DMS79 (cell line): ENCODE data around the gene NUP98.
"Not testable (repeated sequence)": the region's sequence is repeated elsewhere in the genome, so short reads cannot be mapped to it uniquely, and the experiment has no call there.

Experiments
- DNase-seq: peaks from one replicate; lab custom pipeline; 2025; lab: John Stamatoyannopoulos, UW

The NUP98 gene

GRCh38 chr11:3669742-3670183, 127.6 kb downstream of the NUP98 start:
- DNase-seq = no peak

DNA sequence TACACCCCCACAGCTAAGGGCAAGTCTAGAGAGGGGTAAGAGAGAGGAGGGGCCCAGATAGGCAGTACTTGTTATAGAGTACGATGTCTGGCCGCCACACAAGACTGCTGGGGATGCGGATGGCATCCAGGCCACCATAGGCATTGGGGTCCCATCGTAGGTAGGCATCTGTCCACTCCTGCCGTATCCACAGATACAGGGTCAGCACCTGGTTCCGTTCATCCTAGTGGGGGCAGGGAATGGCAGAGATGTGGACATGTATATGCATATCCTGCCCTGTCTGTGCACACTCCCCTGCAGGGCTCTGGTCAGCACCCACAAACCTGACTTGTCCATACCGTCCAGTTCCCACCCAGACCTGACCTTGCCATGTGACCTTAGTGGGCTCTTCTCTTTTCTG, 128.2 kb downstream of the NUP98 start:
- no peak for DNase-seq

DNA sequence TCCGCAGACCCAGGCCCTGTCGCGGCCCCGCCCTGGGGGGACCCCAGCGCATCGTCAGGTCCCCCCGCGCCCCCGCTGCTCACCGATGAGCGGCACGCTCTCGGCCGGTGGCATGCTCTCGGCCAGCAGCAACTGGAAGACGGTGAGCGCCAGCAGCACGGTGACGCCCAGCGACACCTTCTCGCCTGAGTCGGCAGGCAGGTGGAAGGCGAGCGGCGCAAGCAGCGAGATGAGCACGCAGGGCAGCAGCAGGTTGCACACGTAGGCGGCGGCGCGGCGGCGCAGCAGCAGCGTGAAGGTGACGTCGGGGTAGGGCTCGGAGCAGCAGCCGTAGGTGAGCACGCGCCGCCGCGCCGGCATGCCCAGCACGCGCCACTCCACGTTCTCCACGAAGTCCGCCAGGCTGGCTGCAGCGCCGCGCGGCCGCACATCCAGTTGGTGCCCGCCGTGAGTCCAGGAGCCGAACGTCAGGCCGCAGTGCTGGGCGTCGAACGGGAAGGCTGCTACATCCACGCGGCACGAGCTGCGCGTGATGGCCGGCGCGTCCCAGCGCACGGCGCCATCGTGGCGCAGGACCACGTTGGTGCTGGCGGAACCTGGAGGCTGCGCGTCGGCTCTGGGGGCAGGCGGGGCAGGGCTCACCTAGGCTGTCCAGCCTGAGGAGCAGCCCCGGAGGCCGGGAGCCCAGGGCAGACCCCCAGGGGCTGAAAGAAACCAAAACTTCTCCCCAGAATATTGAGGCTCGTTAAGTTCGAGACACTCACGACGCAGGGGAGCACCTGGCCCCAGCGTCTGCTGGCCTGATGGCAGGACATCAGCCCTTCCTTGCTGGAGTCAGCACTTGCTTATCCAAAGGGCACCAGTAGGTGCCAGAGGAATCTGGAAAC, 130.0 kb downstream of the NUP98 start:
- DNase-seq = no peak

- no peak for DNase-seq
Observed at GRCh38 chr11:3666023-3666530, 131.3 kb downstream of the NUP98 start.

DNA sequence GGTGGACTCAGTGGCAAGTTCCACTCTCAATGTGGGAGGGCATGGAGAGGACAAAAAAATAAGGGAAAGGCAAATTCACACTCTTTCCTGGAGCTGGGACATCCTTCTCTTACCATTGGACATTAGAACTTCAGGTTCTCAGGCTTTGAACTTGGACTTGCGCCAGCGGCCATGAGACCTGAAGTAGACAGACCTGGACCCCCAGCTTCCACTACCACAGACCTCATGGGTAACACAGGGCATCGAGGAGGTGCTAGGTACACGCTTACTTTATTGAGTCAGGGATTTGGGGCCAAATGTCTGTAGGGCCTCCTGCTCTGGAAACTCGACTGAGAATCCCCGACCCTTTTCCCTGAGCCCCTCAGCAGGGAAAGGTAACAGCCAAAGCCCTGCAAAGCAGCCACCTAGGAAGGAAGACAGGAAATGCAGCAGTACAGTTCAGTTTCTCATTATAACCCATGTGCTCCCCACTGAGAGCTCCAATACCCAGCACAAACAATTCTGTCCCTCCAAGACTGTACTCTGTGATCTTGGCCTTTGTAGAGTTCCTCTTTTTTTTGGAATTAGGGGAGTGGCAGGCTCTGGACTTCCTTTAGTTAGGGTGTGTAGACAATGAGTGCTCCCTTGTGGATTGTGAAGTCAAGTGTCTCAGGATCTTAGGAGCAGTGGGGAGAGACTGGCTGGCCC, 131.9 kb downstream of the NUP98 start:
- no peak for DNase-seq

DNA sequence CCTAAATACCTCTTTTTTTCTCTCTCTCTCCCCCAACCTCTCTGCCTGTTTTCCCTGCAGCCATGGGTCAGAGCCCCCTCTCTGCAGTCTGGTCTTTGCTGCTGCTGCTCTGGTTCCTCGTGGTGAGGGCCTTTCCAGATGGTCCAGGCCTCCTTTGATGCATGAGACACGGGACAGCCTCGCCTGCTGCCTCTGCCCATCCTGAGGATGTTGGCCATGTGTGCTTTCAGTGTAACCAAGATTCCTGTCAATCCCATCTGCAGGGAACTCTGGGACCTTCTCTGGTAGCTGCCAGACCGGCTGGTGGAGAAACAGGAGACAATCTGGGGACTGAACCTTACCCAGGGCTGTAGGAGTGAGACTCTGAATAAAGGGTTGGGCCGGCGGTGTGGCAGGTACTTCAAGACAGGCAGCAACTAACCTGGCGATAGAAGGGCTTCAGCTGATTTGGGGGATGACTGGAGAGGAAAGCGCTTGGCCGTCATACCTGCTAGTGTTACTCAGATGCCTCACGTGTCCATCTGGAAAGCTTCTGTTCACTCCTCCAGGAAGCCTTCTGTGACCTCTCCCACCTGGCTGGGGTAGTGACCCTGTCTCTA, 133.2 kb downstream of the NUP98 start:
- no peak for DNase-seq

- DNase-seq = no peak
Observed at GRCh38 chr11:3662856-3663255, 134.5 kb downstream of the NUP98 start.

DNA sequence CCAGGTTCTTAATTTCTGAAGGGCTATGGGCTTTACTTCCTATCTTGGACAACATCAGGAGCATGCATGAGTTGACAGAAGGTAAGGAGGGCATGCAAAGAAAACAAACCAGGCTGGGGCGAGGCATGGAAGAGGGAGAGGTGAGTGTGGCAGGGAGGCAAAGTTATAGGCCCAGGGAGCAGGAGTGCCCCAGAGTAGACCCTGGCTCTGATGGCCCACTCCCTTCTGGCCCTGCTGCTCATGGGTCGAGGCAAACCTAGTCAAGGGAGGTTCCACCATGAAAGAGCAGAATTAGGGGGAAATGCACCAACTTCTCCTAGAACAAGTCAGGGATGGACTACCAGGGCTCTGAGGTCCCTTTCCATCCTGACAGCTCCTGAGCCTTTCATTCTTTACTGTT, 136.4 kb downstream of the NUP98 start:
- no peak for DNase-seq

- no peak for DNase-seq
Observed at GRCh38 chr11:3659595-3660515, 137.5 kb downstream of the NUP98 start.

DNA sequence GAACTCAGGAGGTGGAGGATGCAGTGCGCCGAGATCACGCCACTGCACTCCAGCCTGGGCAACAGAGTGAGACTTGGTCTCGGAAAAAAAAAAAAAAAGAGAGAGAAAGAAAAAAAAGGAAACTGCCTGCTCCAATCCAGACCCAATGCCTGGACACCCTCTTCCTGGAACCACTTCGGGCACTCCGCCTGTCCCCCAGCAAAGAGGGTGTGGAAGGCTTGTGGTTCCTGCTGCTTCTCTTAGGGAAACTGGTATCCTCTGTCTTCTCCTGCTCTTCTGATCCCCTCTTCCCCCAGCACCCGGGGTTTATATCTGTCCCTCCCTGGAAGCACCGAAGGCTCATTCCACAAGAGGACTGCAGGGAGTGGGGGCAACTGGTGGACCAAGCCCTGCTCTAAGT, 139.1 kb downstream of the NUP98 start:
- no peak for DNase-seq

- not testable (repeated sequence) for DNase-seq
Observed at GRCh38 chr11:3657331-3657730, 140.0 kb downstream of the NUP98 start.

GRCh38 chr11:3655547-3655946, 141.8 kb downstream of the NUP98 start:
- no peak for DNase-seq

DNA sequence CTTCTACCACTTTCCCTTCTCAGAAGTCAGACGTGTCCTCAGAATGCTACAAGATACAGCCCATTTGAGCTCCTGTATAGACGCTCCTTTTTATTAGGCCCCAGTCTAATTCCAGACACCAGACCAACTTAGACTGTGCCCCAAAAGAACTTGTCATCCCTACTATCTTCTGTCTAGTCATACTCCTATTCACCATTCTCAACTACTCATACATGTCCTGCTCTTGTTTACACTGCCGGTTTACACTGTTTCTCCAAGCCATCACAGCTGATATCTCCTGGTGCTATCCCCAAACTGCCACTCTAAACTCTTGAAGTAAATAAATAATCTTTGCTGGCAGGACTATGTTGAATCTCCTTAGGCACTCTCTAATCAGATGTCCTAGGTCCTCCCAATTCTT, 144.8 kb downstream of the NUP98 start:
- DNase-seq = not testable (repeated sequence)

- not testable (repeated sequence) for DNase-seq
Observed at GRCh38 chr11:3649374-3649773, 148.0 kb downstream of the NUP98 start.

- not testable (repeated sequence) for DNase-seq
Observed at GRCh38 chr11:3648843-3649242, 148.5 kb downstream of the NUP98 start.

- no peak for DNase-seq
Observed at GRCh38 chr11:3645552-3645951, 151.8 kb downstream of the NUP98 start.

- no peak for DNase-seq
Observed at GRCh38 chr11:3644817-3645235, 152.5 kb downstream of the NUP98 start, which contains the start of gene ART1. TSS of gene ART1 (plus strand) at chr11:3645128. CDS start at chr11:3659214, 14,086 bp downstream.

DNA sequence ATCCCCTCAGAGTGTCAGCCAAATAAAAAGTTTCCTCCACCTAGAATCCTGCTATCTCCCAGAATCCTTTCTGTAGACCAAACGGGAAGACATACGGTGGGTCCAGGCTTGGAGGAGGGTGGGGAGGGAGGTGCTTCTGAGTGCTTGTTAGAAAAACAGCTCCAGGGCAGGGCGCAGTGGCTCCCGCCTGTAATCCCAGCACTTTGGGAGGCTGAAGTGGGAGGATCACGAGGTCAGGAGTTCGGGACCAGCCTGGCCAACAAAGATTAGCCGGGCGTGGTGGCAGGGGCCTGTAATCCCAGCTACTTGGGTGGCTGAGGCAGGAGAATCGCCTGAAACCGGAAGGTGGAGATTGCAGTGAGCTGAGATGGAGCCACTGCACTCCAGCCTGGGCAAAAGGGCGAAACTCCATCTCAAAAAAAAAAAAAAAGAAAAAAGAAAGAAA, 154.2 kb downstream of the NUP98 start:
- not testable (repeated sequence) for DNase-seq

DNA sequence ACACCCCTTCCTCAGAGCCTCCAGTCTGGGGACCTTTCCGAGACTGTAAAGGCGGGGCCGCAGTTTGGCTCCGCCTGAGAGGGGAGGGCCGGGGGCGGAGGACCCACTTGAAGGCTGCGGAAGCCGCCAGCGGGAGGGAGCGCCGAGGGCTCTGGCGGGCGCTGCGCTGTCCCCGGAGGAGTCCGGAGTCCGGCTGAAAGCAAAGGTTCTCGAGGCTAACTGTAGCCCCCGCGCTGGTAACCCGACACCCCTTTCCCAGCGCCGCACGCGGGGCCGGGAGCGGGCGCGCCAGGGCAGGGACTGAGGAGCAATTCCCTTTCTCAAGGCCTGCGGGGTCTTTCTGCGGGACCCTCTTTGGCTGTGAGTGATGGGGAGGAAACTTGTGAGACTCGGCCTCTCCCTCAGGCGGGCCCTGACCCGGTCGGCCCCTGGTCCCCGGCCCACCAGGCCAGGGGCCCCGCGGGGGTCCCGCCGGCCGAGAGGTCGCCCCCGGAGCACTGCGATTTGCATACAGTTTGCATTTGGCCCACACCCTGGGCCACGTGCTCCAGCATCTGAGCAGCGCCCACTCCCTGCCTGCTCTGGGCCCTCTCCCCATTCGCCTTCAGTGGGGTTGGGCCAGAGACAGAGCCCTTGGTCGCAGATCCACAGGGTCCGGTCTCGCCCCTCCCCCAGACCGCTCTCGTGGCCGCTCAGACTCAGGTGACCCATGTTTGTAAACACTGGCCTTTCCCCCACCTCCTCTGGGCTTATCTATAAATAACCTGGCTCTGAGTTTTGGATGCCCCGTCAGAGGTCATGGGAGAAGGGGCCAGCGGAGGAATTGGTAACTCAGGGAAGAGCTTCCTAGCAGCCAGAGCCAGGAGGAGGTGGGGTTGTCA, 155.0 kb downstream of the NUP98 start:
- no peak for DNase-seq

DNA sequence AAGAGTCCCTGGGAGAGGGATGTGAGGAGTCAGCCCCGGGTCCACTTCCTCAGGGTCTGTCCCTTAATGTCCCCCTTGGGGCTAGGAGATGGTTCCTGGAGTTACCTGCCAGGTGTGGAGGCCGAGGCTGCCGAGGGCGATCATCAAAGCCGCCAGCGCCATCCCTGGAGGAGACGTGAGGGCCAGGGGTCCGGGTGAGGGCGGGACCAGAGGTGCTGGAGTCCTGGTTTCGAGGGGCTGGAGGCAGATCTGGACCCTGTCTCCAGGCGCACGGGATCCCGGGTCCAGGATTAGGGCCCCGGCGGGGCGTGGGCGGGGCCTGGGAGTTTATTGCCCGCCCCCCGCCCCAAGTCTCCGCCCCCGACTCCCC, 155.7 kb downstream of the NUP98 start, which contains the start of gene ART5:
Gene ART5 (minus strand): TSS at position 292 of the 370 bp plus-strand sequence. CDS start 130 bp downstream, at position 162.
- DNase-seq = no peak
